ENCODE measurements around the gene BCDIN3D.

BCDIN3D gene

DNA sequence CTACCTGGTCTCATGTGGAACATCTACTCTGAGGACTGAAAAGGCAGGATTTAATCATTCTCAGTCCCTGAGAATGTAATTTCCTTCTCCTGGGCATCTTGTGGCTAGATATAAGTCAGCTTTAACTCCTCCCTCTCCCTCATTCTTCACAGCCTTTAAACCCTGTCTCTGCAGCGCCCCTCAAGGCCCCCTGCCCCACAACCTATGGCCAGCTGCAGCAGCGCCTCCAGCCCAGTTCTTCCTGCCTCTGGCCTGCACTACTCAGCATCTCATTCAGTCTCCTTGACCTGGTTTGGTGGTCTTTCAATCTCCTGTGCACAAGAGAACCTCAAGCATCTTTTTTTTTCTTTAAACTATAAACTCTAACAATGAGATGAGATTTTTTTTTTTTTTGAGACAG is 44.0 kb downstream of the BCDIN3D start:
- TF ChIP-seq PKNOX1 (IDR thresholded peaks at IDR 0.05) (no peak), ELF4 (IDR thresholded peaks at IDR 0.05) (no peak), LEF1 (IDR thresholded peaks at IDR 0.05; ENCODE audit: borderline replicate concordance) (no peak), CTBP1 (IDR thresholded peaks at IDR 0.05; ENCODE audit: borderline replicate concordance) (no peak), SP1 (IDR thresholded peaks at IDR 0.05) (no peak), HDGF (IDR thresholded peaks at IDR 0.05; ENCODE audit: borderline replicate concordance) (no peak), L3MBTL2 (conservative IDR thresholded peaks at IDR 0.05) (no peak), ZNF384 (IDR thresholded peaks at IDR 0.05) (no peak), NFRKB (IDR thresholded peaks at IDR 0.05) (no peak), FOXK2 (IDR thresholded peaks at IDR 0.05) (no peak), TARDBP (IDR thresholded peaks at IDR 0.05) (no peak), ARNT (IDR thresholded peaks at IDR 0.05) (no peak), BHLHE40 (IDR thresholded peaks at IDR 0.05; ENCODE audit: borderline replicate concordance) (no peak), SUZ12 (IDR thresholded peaks at IDR 0.05) (no peak), FOXA1 (IDR thresholded peaks at IDR 0.05) (no peak), FOXM1 (IDR thresholded peaks at IDR 0.05; ENCODE audit: borderline replicate concordance) (no peak)
- POLR2A ChIA-PET, result interaction anchor here (1.6 kb wide), 1 partner anchor 29 kb away, joined by 3 read pairs; the partner anchor contains the start of gene NCKAP5L
- CTCF ChIA-PET, result interaction anchor here (0.6 to 1.1 kb wide), 3 partner anchors 9 to 58 kb away, joined by 3 read pairs; partner anchors contain the start of gene TMBIM6
- DNase-seq (ENCODE audit: extremely low spot score), result no peak

- ChIA-PET POLR2A (interaction anchor here (1.3 to 1.6 kb wide), 2 partner anchors 30 to 57 kb away, joined by 3 to 4 read pairs; partner anchors contain the start of genes NCKAP5L and TMBIM6), CTCF (interaction anchor here (1.0 to 1.1 kb wide), 2 partner anchors 41 to 57 kb away, joined by 3 to 6 read pairs; partner anchors contain the start of gene TMBIM6)
- no peak for DNase-seq (ENCODE audit: extremely low spot score)
- TF ChIP-seq ZNF384 (IDR thresholded peaks at IDR 0.05) (no peak), FOXA1 (IDR thresholded peaks at IDR 0.05) (no peak), BHLHE40 (IDR thresholded peaks at IDR 0.05; ENCODE audit: borderline replicate concordance) (no peak), NFRKB (IDR thresholded peaks at IDR 0.05) (no peak), HDGF (IDR thresholded peaks at IDR 0.05; ENCODE audit: borderline replicate concordance) (no peak), SUZ12 (IDR thresholded peaks at IDR 0.05) (no peak), SP1 (IDR thresholded peaks at IDR 0.05) (no peak), ARNT (IDR thresholded peaks at IDR 0.05) (no peak), FOXM1 (IDR thresholded peaks at IDR 0.05; ENCODE audit: borderline replicate concordance) (no peak), L3MBTL2 (conservative IDR thresholded peaks at IDR 0.05) (no peak), ELF4 (IDR thresholded peaks at IDR 0.05) (no peak), CTBP1 (IDR thresholded peaks at IDR 0.05; ENCODE audit: borderline replicate concordance) (no peak), PKNOX1 (IDR thresholded peaks at IDR 0.05) (no peak), FOXK2 (IDR thresholded peaks at IDR 0.05) (no peak), LEF1 (IDR thresholded peaks at IDR 0.05; ENCODE audit: borderline replicate concordance) (no peak), TARDBP (IDR thresholded peaks at IDR 0.05) (no peak)
Observed at GRCh38 chr12:49798248-49798647, 44.7 kb downstream of the BCDIN3D start.

DNA sequence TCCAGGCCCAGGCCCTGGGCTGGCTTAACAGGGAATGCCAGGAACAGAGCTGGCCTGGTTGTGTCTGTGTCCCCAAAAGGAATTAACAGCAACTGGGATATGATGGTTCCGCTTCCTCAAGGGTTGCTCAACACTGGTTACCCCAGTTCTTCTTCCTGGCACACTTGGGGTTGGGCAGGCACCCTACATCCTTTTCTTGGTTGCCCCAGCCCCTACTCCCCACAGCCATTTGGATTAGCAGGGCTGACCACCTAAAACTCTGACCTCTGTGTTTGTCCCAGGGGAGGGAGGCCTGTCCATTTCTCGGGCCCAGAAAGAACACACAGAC is 45.5 kb downstream of the BCDIN3D start:
- no peak for TF ChIP-seq SP1 (IDR thresholded peaks at IDR 0.05)
- no peak for TF ChIP-seq BHLHE40 (IDR thresholded peaks at IDR 0.05; ENCODE audit: borderline replicate concordance)
- no peak for TF ChIP-seq ELF4 (IDR thresholded peaks at IDR 0.05)
- TF ChIP-seq FOXA1 (IDR thresholded peaks at IDR 0.05), result no peak
- TF ChIP-seq PKNOX1 (IDR thresholded peaks at IDR 0.05), result no peak
- no peak for TF ChIP-seq ZNF384 (IDR thresholded peaks at IDR 0.05)
- no peak for TF ChIP-seq ARNT (IDR thresholded peaks at IDR 0.05)
- TF ChIP-seq NFRKB (IDR thresholded peaks at IDR 0.05), result no peak
- TF ChIP-seq TARDBP (IDR thresholded peaks at IDR 0.05), result no peak
- no peak for TF ChIP-seq LEF1 (IDR thresholded peaks at IDR 0.05; ENCODE audit: borderline replicate concordance)
- TF ChIP-seq HDGF (IDR thresholded peaks at IDR 0.05; ENCODE audit: borderline replicate concordance), result no peak
- no peak for TF ChIP-seq L3MBTL2 (conservative IDR thresholded peaks at IDR 0.05)
- no peak for TF ChIP-seq FOXK2 (IDR thresholded peaks at IDR 0.05)
- TF ChIP-seq FOXM1 (IDR thresholded peaks at IDR 0.05; ENCODE audit: borderline replicate concordance), result no peak
- TF ChIP-seq SUZ12 (IDR thresholded peaks at IDR 0.05), result no peak
- no peak for DNase-seq (ENCODE audit: extremely low spot score)
- POLR2A ChIA-PET, result interaction anchor here (1.3 to 1.6 kb wide), 3 partner anchors 31 to 56 kb away, joined by 3 to 4 read pairs (median 4); partner anchors contain the start of genes NCKAP5L and TMBIM6
- CTCF ChIA-PET, result interaction anchor here (1.0 kb wide), 1 partner anchor 42 kb away, joined by 6 read pairs; no protein-coding TSS in a partner anchor

GRCh38 chr12:49796606-49797448 is 46.1 kb downstream of the BCDIN3D start:
- DNase-seq (ENCODE audit: extremely low spot score), result no peak
- ChIA-PET POLR2A (interaction anchor here (1.3 to 1.4 kb wide), 2 partner anchors 31 to 55 kb away, joined by 4 read pairs; partner anchors contain the start of genes NCKAP5L and TMBIM6), CTCF (no interaction called here)
- TF ChIP-seq ARNT (IDR thresholded peaks at IDR 0.05) (no peak), FOXM1 (IDR thresholded peaks at IDR 0.05; ENCODE audit: borderline replicate concordance) (no peak), SP1 (IDR thresholded peaks at IDR 0.05) (no peak), SUZ12 (IDR thresholded peaks at IDR 0.05) (no peak), FOXK2 (IDR thresholded peaks at IDR 0.05) (no peak), ELF4 (IDR thresholded peaks at IDR 0.05) (no peak), TARDBP (IDR thresholded peaks at IDR 0.05) (no peak), FOXA1 (IDR thresholded peaks at IDR 0.05) (no peak), ZNF384 (IDR thresholded peaks at IDR 0.05) (no peak), HDGF (IDR thresholded peaks at IDR 0.05; ENCODE audit: borderline replicate concordance) (no peak), PKNOX1 (IDR thresholded peaks at IDR 0.05) (no peak), L3MBTL2 (conservative IDR thresholded peaks at IDR 0.05) (no peak), BHLHE40 (IDR thresholded peaks at IDR 0.05; ENCODE audit: borderline replicate concordance) (no peak), NFRKB (IDR thresholded peaks at IDR 0.05) (no peak), LEF1 (IDR thresholded peaks at IDR 0.05; ENCODE audit: borderline replicate concordance) (no peak), CTBP1 (IDR thresholded peaks at IDR 0.05; ENCODE audit: borderline replicate concordance) (no peak)

All from HEK293T (cell line).